Stomach (tissue), 4 donors: ENCODE measurements around the gene ELOVL5.

ENCODE experiments used
- POLR2A ChIP-seq, 4 donors: fragments of 450-650 bp; IDR thresholded peaks; one replicate each; pipeline ENCODE4 v1.6.1; 2016; ENCODE audit warnings: antibody characterized with exemption in 4 of 4, control low read depth in 2 of 4, mild to moderate bottlenecking in 1 of 4, moderate library complexity in 1 of 4
- POLR2AphosphoS5 ChIP-seq, 3 donors: sonication (generic); formaldehyde crosslinking; IDR thresholded peaks; one replicate each; pipeline ENCODE4 v1.6.1; 2016; ENCODE audit warnings: antibody characterized with exemption in 3 of 3
- TF ChIP-seq, protein P1 (sequence below), 7 experiments: fragments of 450-650 bp in 4 of 7; fragments of 200-600 bp in 3 of 7; sonication (generic) in 3 of 7; IDR thresholded peaks; one replicate each; pipeline ENCODE4 v1.5.1; 2016 to 2019; ENCODE audit warnings: antibody characterized with exemption in 7 of 7, control low read depth in 2 of 7, mild to moderate bottlenecking in 1 of 7

DNA sequence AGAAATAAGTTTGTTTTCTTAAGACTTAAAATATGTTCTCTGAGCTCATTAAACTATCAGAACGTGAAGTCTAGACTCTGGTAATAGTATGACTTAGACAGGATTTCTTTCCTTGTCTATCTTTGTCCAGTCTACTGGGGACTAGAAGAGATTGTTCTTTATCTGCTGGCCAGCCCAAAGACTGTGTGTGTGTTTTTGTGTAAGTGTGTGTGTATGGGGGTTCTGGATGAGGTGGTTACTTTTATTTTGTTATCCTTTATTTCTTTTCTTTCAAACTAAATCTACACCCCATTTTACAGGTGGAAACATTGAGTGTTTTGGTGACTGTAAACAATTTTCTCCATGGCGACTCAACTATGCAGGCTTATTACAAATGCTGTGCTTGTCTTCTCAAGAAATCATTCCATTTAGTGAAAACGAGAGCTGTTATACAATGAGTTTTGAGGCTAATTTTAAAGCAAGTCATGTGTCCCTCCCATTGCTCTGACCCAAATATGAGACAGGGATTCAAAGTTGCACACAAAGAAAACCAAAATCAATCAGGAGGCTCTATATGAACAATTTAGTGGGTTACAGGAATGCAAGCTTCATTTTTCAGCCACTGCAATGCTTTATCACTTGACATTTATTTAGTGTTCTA, 97.6 kb downstream of the ELOVL5 start:
- TF ChIP-seq, protein P1, sequence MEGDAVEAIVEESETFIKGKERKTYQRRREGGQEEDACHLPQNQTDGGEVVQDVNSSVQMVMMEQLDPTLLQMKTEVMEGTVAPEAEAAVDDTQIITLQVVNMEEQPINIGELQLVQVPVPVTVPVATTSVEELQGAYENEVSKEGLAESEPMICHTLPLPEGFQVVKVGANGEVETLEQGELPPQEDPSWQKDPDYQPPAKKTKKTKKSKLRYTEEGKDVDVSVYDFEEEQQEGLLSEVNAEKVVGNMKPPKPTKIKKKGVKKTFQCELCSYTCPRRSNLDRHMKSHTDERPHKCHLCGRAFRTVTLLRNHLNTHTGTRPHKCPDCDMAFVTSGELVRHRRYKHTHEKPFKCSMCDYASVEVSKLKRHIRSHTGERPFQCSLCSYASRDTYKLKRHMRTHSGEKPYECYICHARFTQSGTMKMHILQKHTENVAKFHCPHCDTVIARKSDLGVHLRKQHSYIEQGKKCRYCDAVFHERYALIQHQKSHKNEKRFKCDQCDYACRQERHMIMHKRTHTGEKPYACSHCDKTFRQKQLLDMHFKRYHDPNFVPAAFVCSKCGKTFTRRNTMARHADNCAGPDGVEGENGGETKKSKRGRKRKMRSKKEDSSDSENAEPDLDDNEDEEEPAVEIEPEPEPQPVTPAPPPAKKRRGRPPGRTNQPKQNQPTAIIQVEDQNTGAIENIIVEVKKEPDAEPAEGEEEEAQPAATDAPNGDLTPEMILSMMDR (IDR thresholded peaks at IDR 0.05), result no peak
- TF ChIP-seq POLR2A (IDR thresholded peaks at IDR 0.05), result no peak
- TF ChIP-seq POLR2AphosphoS5 (IDR thresholded peaks at IDR 0.05), result no peak
